T47D (cell line): ENCODE results near the gene CLASP1.

Source experiments
- DNase-seq, 2 experiments: peaks; one replicate each; pipeline versions ENCODE4 v3.0.0 to v3.0.0-alpha.2; 2011 to 2012; ENCODE audit warnings: low read depth in 1 of 2, low spot score in 1 of 2
- JUND ChIP-seq: IDR thresholded peaks from 2 replicates; pipeline ENCODE4 v1.6.1; 2012; ENCODE audit warnings: low read depth
- in situ Hi-C: cut with HindIII; loops from 2 replicates; pipeline ENCODE4 v1.10.0; 2016; ENCODE audit warnings: low sequenced_read_pairs, low pct_unique_long_range_greater_than_20kb

CLASP1 gene

GRCh38 chr2:121297217-121297830 is 351.9 kb downstream of the CLASP1 start:
- no peak for TF ChIP-seq JUND
- in situ Hi-C loops = no loop called here
- DNase-seq = peak in 1 of 2 experiments; percentile 34

DNA sequence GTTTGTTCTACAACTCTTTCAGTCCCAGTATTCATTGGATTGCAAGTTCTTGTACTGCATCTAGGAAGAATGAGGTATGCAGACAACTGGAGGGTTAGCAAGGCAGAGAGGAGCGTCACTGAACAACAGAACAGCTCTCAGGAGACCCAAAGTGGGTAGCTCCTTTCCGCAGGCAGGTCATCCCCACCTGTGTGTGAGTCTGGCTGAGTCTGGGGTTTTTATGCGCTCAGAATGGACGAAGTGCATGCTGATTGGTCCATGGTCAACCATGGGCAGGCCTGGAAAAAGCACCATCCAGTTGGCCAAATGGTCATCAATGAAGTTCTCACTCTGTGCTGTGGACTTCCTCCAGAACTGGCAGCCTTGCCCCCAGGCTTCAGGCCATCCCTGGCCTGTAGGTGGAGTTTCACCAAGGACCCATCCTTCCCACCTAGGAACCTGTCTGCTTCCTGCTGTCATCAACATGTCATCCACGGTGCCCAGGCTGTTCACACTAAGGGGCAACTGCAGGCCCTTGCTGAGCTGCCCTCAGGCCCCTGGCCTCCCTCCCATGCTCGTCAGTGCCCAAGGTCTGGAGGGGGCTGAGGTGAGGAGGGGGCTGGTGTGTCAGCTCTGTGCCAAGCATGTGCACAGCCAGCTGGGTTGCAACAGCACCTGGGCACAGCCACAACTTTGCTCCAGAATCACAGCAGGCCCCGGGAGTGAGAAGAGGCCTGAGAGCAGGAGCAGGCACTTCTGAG is 353.2 kb downstream of the CLASP1 start:
- TF ChIP-seq JUND = no peak
- no peak for DNase-seq
- in situ Hi-C loops = no loop called here

- in situ Hi-C loops = no loop called here
- no peak for DNase-seq
- TF ChIP-seq JUND = no peak
Measured at GRCh38 chr2:121294881-121295840, 354.1 kb downstream of the CLASP1 start.

GRCh38 chr2:121293450-121294325 is 355.6 kb downstream of the CLASP1 start:
- in situ Hi-C loops = no loop called here

DNA sequence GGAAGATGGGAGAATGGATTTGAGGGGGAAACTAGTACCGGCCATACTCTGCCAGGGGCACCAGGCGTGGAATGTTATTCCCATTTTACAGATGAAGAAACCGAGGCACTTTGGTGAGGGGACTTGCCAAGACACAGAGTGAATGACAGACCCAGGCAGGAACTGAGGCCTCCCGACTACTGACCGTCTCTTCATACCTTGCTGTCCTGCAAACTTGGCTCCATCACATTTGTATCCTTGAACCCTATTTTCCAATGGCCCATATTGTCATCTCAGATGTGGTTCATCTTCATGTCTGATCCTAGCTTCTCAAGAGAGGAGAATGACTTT is 358.0 kb downstream of the CLASP1 start:
- no peak for TF ChIP-seq JUND
- in situ Hi-C loops = no loop called here
- DNase-seq = no peak

More at GRCh38 chr2:121293450-121294325, 355.6 kb downstream of the CLASP1 start:
- TF ChIP-seq JUND = no peak
- no peak for DNase-seq

DNA sequence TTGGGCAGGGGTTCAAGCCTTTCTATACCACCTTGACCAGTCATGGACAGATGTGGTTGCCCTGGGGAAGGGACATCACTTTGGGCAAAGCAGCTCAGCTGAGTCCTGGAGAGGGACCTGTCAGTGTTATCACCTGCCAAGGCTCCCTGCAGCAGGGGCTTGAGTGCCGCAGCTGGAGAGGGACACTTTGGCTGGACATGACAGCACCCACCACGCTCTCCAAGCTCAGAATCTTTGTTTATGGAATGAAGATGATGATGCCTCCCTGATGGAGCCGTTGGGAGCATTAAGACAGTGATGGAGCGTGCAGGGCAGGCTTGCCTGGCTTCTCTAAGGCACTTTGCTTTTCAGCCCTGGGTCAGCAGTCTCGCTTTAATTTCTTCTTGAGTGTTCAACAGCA is 360.0 kb downstream of the CLASP1 start:
- in situ Hi-C loops = no loop called here
- no peak for DNase-seq
- TF ChIP-seq JUND = no peak

- in situ Hi-C loops = no loop called here
- no peak for TF ChIP-seq JUND
- no peak for DNase-seq
Measured at GRCh38 chr2:121288454-121289231, 360.6 kb downstream of the CLASP1 start.

DNA sequence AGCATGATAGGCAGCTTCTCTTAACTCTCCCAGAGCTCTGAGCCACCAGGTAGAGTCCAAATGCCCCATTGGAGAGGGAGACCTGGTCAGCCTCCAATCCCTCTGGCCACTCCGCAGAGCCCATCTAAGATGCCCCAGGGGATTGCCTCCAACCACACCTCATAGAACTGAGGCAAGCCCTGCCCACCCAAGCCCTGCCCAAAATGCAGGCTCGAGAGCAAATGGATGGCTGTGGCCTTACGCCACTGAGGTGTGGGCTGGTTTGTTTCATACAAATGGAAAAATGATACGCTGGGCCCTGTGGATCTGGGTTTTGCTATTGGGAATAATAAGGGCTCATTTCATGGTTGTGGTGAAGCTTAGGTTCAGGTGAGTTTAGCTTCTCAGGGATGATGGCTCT is 361.3 kb downstream of the CLASP1 start:
- in situ Hi-C loops = no loop called here
- no peak for TF ChIP-seq JUND
- DNase-seq = no peak
